AG04449 (cell line): Measurements from ENCODE around the gene ZNF653.
A peak's percentile ranks its signal among the peaks of the same experiment; 100 is the strongest.

Experiments
- CTCF ChIA-PET: fragments of 350-600 bp; formaldehyde crosslinking; extraction: SDS; loops from one replicate; lab custom pipeline; 2021; ENCODE audit warnings: antibody characterized with exemption; lab: Yijun Ruan, JAX
- POLR2A ChIA-PET: fragments of 400-600, 350-600 bp; formaldehyde crosslinking; extraction: SDS; loops from one replicate; lab custom pipeline; 2020; ENCODE audit warnings: antibody characterized with exemption, inconsistent platforms; lab: Yijun Ruan, JAX
- DNase-seq: peaks from one replicate; pipeline ENCODE4 v3.0.0-alpha.2; 2010; ENCODE audit warnings: low read depth, low spot score
- H3K4me3 ChIP-seq: 2 replicates; pipeline ENCODE4 v1.5.1; 2011; ENCODE audit warnings: low read depth, mild to moderate bottlenecking, control low read depth, low read length
- TF ChIP-seq, protein P1 (sequence below): IDR thresholded peaks from one replicate; pipeline ENCODE4 v1.5.1; 2011; ENCODE audit warnings: mild to moderate bottlenecking, moderate library complexity, low read length, control low read depth, inconsistent platforms; ENCODE audit not compliant: insufficient read depth; ENCODE audit errors: missing control alignments

Gene ZNF653

DNA sequence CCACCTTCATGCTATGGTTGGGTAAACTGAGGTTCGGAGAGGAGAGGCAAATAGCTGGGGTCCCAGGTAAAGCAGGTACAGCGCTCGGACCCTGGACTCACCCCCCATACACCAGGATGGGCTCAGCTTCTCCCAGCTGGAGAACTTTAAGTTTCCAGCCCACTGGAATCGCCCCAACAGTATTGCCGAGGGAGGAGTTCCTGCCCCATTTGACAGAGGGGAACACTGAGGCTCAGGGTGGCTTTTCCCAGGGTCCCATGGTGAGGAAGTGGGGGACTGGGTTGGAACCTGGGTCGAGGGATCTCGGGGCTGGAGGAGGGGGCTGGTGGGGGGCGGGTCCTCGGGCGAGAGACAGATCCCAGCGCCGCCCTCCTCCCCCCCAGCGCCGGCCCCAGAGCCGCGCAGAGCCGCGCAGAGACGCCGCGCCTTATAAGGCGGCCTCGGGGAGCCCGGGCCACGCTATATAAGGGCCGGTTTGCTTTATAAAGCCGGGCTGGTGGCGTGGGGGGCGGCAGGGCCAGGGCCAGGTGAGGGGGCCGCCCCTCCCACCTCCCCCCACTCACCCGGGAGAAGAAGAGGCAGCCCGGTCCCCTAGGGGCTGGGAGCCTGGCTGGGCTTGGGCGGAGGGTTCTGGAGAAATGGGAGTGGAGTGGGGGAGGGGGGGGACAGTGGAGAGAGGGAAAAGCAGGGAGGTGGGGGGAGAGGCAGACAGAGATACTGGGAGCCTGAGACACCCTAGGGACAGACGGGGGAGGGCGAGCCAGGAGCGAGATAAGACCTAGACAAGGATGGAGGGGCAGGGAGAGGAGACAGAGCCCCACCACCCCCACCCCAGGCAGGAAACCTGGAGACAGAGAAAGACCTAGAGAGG lies 34.1 kb upstream of the ZNF653 start:
- ChIA-PET POLR2A (no interaction called here), CTCF (interaction anchor here (1.0 to 1.6 kb wide), 5 partner anchors 8 to 85 kb away, joined by 3 to 8 read pairs (median 3); partner anchors contain the start of genes ECSIT and ELOF1)
- no peak for DNase-seq
- H3K4me3 ChIP-seq: peak overlapping the region; percentile 64
- TF ChIP-seq, protein P1, sequence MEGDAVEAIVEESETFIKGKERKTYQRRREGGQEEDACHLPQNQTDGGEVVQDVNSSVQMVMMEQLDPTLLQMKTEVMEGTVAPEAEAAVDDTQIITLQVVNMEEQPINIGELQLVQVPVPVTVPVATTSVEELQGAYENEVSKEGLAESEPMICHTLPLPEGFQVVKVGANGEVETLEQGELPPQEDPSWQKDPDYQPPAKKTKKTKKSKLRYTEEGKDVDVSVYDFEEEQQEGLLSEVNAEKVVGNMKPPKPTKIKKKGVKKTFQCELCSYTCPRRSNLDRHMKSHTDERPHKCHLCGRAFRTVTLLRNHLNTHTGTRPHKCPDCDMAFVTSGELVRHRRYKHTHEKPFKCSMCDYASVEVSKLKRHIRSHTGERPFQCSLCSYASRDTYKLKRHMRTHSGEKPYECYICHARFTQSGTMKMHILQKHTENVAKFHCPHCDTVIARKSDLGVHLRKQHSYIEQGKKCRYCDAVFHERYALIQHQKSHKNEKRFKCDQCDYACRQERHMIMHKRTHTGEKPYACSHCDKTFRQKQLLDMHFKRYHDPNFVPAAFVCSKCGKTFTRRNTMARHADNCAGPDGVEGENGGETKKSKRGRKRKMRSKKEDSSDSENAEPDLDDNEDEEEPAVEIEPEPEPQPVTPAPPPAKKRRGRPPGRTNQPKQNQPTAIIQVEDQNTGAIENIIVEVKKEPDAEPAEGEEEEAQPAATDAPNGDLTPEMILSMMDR: no peak

GRCh38 chr19:11538232-11539036 lies 32.8 kb upstream of the ZNF653 start, which contains the start of gene CNN1:
Gene CNN1 (plus strand): TSS chr19:11538851. CDS start chr19:11538928, 77 bp downstream.
- TF ChIP-seq, protein P1: no peak
- peak within 1 kb of the TSS; percentile 64 for H3K4me3 ChIP-seq
- no peak for DNase-seq
- POLR2A ChIA-PET: interaction anchor here (1.0 kb wide), 2 partner anchors 10 to 20 kb away, joined by 3 to 4 read pairs; partner anchors contain the start of genes ECSIT and ELOF1
- CTCF ChIA-PET: interaction anchor here (0.7 to 1.6 kb wide), 7 partner anchors 8 to 84 kb away, joined by 3 to 8 read pairs (median 3); partner anchors contain the start of genes ECSIT and ELOF1

DNA sequence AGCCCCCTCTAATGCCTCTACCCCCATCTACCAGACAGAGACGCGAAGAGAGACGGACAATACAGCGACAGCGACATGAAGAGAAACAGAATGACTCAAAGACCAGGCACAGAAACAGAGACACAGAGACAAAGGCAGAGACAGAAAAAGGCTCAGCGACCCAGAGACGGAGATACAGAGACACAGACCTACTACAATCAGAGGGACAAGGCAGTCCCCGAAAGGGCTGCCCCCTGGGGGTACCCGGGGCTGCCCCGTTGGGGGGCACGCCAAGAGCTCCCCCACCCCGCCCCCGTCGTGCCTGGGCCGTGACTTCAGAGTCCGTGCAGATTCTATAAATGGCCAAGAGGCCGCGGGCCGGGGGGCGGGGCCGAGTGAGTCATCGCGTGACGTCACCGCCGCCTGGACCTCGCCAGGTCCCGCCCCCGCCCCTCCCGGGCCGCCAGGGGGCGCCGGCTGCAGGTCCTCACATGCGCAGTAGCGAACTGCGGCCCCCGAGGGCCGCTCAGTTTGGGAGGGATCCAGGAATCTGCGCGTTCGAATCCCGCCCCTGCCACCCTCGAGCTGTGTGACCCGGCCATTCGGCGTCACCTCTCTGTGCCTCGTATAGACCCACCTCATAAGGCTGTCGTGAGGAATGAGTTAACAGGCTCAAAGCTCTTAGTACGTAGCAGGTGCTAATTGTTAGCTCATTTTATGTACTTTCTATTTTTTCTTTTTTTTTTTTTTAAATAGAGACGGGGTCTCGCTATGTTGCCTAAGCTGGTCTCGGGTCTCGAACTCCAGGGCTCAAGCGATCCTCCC lies 30.4 kb upstream of the ZNF653 start:
- TF ChIP-seq, protein P1: peak; percentile 89
- ChIA-PET CTCF (interaction anchor here (0.6 to 2.2 kb wide), 28 partner anchors 8 to 161 kb away, joined by 3 to 31 read pairs (median 4); partner anchors contain the start of genes ELOF1 and ZNF627), POLR2A (no interaction called here)
- no peak for DNase-seq
- H3K4me3 ChIP-seq: peak overlapping the region; percentile 51

DNA sequence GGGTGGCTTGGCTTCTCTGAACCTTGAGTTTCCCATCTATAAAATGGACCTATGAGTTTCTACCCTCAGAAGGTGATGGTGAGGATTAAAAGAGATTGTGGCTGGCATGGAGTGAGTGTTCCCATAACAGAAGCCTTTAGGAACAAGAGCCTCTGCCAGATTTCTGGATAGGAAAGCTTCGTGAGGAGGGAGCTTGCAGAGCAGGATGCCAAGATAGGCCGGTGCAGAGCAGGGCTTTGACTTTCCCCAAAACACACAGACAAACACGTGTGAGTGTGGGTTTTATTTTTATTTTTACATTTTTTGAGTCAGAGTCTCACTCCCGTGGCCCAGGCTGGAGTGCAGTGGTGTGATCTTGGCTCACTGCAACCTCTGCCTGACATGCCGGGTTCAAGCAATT lies 29.3 kb upstream of the ZNF653 start:
- H3K4me3 ChIP-seq: no peak overlapping the region
- TF ChIP-seq, protein P1: no peak
- ChIA-PET POLR2A (no interaction called here), CTCF (interaction anchor here (1.3 to 2.2 kb wide), 2 partner anchors 9 to 21 kb away, joined by 3 to 12 read pairs; no protein-coding TSS in a partner anchor)
- DNase-seq: no peak

DNA sequence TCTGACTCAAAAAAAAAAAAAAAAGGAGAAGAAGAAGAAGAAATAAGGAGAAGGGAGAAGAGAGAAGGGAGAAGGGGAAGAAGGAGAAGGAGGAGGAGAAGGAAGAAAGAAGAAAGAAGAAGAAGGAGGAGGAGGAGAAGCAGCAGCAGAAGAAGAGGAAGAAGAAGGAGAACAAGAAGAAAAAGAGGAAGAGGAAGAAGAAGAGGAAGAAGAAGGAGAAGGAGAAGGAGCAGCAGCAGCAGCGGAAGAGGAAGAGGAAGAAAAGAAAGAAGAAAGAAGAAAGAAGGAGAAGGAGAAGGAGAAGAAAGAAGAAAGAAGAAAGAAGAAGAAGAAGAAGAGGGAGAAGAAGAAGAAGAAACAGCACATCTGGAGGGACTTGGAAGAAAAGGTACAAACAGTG lies 28.9 kb upstream of the ZNF653 start:
- no peak overlapping the region for H3K4me3 ChIP-seq

More for the DNA sequence above, 28.9 kb upstream of the ZNF653 start:
- no peak for DNase-seq
- POLR2A ChIA-PET: no interaction called here
- TF ChIP-seq, protein P1: no peak
- CTCF ChIA-PET: no interaction called here
